Measurements from ENCODE around the gene RNF4. TPM values are rescaled to one million over a fixed set of nuclear protein-coding genes. Genes with fewer than 3 reads are reported as not detected.

RNF4 gene
- 51.8 TPM for total RNA-seq

GRCh38 chr4:2468456-2469191 lies at the start of gene RNF4:
Gene RNF4 (plus strand): TSS chr4:2469106. CDS start chr4:2490494, 21,388 bp downstream.

GRCh38 chr4:2536193-2537010 lies 67.5 kb downstream of the RNF4 start, which contains the start of gene FAM193A:
Gene FAM193A (plus strand): TSS chr4:2536647. CDS start chr4:2536916, 269 bp downstream.

Other genes starting within 250 kb of the RNF4 start
- 17.2 TPM for gene HAUS3, start 227.0 kb upstream of the RNF4 start, total RNA-seq
- 6.1 TPM for gene POLN, start 227.0 kb upstream of the RNF4 start, total RNA-seq
- 49.5 TPM for gene MXD4, start 207.0 kb upstream of the RNF4 start, total RNA-seq
- 6.4 TPM for gene ZFYVE28, start 50.5 kb upstream of the RNF4 start, total RNA-seq
- gene CFAP99, start 50.2 kb upstream of the RNF4 start, total RNA-seq: 0.41 TPM
- 24.3 TPM for gene FAM193A, start 67.5 kb downstream of the RNF4 start, total RNA-seq